Gastrocnemius medialis (tissue), 4 donors: ENCODE measurements around the gene APBB2. TPM values are rescaled to one million over a fixed set of nuclear protein-coding genes. Genes with fewer than 3 reads are reported as not detected.
A peak's percentile ranks its signal among the peaks of the same experiment; 100 is the strongest.

ENCODE experiments used
- ATAC-seq, 2 donors: fragments of 150-250 bp; one replicate each; pipeline ENCODE4 v1.9.1; 2016
- DNase-seq, 2 donors: peaks; one replicate each; pipeline ENCODE4 v3.0.0-alpha.2; 2019
- H3K27ac ChIP-seq, 4 donors: fragments of 200-600 bp; sonication (generic); 1 replicate in 1 of 4; 2 replicates in 3 of 4; pipeline ENCODE4 v1.5.1; 2016 to 2018; ENCODE audit warnings: mild to moderate bottlenecking in 2 of 4, moderate library complexity in 1 of 4
- H3K27me3 ChIP-seq, 3 donors: fragments of 200-600 bp; sonication (generic) in 2 of 3; 1 replicate in 1 of 3; 2 replicates in 2 of 3; pipeline versions ENCODE4 v1.5.1 to v1.6.0; 2016 to 2019; ENCODE audit warnings: mild to moderate bottlenecking in 1 of 3, moderate library complexity in 1 of 3
- H3K36me3 ChIP-seq, 2 donors: fragments of 200-600 bp; sonication (generic) in 1 of 2; one replicate each; pipeline ENCODE4 v1.5.1; 2017 to 2018
- H3K4me1 ChIP-seq, 2 donors: fragments of 200-600 bp; sonication (generic) in 1 of 2; one replicate each; pipeline ENCODE4 v1.5.1; 2016 to 2017; ENCODE audit warnings: mild to moderate bottlenecking in 2 of 2
- H3K4me3 ChIP-seq, 4 donors: fragments of 200-600 bp; sonication (generic) in 3 of 4; 1 replicate in 1 of 4; 2 replicates in 3 of 4; pipeline ENCODE4 v1.5.1; 2016 to 2019; ENCODE audit warnings: mild to moderate bottlenecking in 2 of 4
- H3K9me3 ChIP-seq, 3 donors: fragments of 200-600 bp; sonication (generic) in 2 of 3; 1 replicate in 1 of 3; 2 replicates in 2 of 3; pipeline ENCODE4 v1.5.1; 2016 to 2019
- POLR2A ChIP-seq, 2 donors: fragments of 450-650 bp; IDR thresholded peaks; one replicate each; pipeline ENCODE4 v1.6.1; 2017; ENCODE audit warnings: antibody characterized with exemption in 2 of 2, mild to moderate bottlenecking in 2 of 2, moderate library complexity in 2 of 2
- in situ Hi-C, 4 donors: fragments of 200-750 bp; cut with MboI; loops; one replicate each; pipeline versions ENCODE4 v1.15.0 to v1.8.0; 2017; ENCODE audit warnings: low sequenced_read_pairs in 4 of 4
- intact Hi-C: fragments of 100-400 bp; cut with DNase I; formaldehyde crosslinking; loops from one replicate; pipeline ENCODE4 v1.15.1; 2023; ENCODE audit warnings: low total_unique reads
- total RNA-seq, 4 donors: library from RNA; depleted of rRNA; stranded (reverse); fragments of >200 nt; gene quantifications; one replicate each; pipeline versions ENCODE4 v1.1.0 to v1.2.3, GENCODE V29; 2016
- TF ChIP-seq, protein P1 (sequence below), 5 experiments: fragments of 450-650 bp in 3 of 5; fragments of 200-600 bp in 2 of 5; sonication (generic) in 2 of 5; IDR thresholded peaks in 4 of 5; conservative IDR thresholded peaks in 1 of 5; 1 replicate in 4 of 5; 2 replicates in 1 of 5; pipeline ENCODE4 v1.5.1; 2016 to 2019; ENCODE audit warnings: antibody characterized with exemption in 5 of 5, mild to moderate bottlenecking in 3 of 5, moderate library complexity in 3 of 5

Gene APBB2
- total RNA-seq, 4 donors from 2014 or later: 14.3 to 20.5 (median 14.5) TPM

DNA sequence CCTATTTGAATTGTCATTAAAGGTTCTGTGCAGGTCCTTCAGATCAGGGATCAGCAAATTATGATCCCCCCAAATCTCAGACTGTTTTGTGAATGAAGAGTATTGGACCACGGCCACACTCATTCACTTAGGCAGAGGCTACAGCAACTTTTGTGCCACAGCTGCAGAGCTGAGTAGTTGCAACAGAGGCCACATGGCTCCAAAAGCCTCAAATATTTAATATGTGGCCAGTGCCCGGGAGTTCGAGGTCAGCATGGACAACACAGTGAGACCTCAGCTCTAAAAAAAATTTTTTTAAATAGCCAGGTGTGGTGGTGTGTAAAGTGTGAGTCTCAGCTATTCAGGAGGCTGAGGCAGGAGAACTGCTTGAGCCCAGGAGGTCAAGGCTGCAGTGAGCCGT lies 363.8 kb downstream of the APBB2 start:
- ATAC-seq (no peak), DNase-seq (no peak)
- no peaks in the 10 kb centered on the region for H3K36me3 ChIP-seq
- TF ChIP-seq POLR2A (IDR thresholded peaks at IDR 0.05): no peak
- TF ChIP-seq, protein P1, sequence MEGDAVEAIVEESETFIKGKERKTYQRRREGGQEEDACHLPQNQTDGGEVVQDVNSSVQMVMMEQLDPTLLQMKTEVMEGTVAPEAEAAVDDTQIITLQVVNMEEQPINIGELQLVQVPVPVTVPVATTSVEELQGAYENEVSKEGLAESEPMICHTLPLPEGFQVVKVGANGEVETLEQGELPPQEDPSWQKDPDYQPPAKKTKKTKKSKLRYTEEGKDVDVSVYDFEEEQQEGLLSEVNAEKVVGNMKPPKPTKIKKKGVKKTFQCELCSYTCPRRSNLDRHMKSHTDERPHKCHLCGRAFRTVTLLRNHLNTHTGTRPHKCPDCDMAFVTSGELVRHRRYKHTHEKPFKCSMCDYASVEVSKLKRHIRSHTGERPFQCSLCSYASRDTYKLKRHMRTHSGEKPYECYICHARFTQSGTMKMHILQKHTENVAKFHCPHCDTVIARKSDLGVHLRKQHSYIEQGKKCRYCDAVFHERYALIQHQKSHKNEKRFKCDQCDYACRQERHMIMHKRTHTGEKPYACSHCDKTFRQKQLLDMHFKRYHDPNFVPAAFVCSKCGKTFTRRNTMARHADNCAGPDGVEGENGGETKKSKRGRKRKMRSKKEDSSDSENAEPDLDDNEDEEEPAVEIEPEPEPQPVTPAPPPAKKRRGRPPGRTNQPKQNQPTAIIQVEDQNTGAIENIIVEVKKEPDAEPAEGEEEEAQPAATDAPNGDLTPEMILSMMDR (IDR thresholded peaks at IDR 0.05 in 4 of 5, conservative IDR thresholded peaks at IDR 0.05 in 1 of 5): no peak
- intact Hi-C loops: no loop called here
- in situ Hi-C loops: no loop called here
- H3K27ac ChIP-seq: no peak overlapping the region
- no peaks in the 10 kb centered on the region for H3K9me3 ChIP-seq
- H3K27me3 ChIP-seq: no peaks in the 10 kb centered on the region
- H3K4me3 ChIP-seq: no peak overlapping the region
- peaks cover 1 to 5% of the 10 kb centered on the region in 2 donors for H3K4me1 ChIP-seq

DNA sequence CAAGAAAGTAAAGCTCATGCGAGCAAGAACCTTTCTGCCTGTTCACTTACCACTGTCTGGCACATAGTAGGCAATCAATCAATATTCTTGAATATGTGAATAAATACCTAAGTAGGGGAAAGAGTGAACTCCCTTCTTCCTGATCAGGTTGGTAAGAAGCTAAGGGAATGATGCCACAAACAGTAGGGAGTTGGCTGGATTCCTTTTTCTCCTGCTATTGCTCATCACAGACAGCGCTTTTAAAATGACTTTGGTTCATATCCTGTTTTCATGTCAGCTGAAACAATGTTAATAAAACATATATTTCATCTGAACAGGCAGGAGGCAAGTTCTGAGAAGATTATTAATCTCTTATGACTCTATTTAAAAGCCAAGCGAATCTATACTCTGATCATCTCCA lies 365.4 kb downstream of the APBB2 start:
- H3K9me3 ChIP-seq: no peaks in the 10 kb centered on the region
- no peak overlapping the region for H3K4me3 ChIP-seq
- H3K27me3 ChIP-seq: no peaks in the 10 kb centered on the region
- DNase-seq (no peak), ATAC-seq (no peak)
- peaks cover 9 to 21% of the 10 kb centered on the region in 2 donors for H3K4me1 ChIP-seq
- no peak overlapping the region for H3K27ac ChIP-seq
- H3K36me3 ChIP-seq: no peaks in the 10 kb centered on the region
- in situ Hi-C loops: no loop called here
- TF ChIP-seq, protein P1 (IDR thresholded peaks at IDR 0.05 in 4 of 5, conservative IDR thresholded peaks at IDR 0.05 in 1 of 5): no peak
- intact Hi-C loops: no loop called here

- Histone ChIP-seq H3K4me3 (no peak overlapping the region), H3K9me3 (no peaks in the 10 kb centered on the region), H3K36me3 (no peaks in the 10 kb centered on the region), H3K4me1 (peaks cover 9 to 26% of the 10 kb centered on the region in 2 donors), H3K27me3 (no peaks in the 10 kb centered on the region), H3K27ac (no peak overlapping the region)
- DNase-seq: no peak
- intact Hi-C loops (no loop called here), in situ Hi-C loops (no loop called here)
- no peak for ATAC-seq
- no peak for TF ChIP-seq POLR2A (IDR thresholded peaks at IDR 0.05)
- TF ChIP-seq, protein P1 (IDR thresholded peaks at IDR 0.05 in 4 of 5, conservative IDR thresholded peaks at IDR 0.05 in 1 of 5): no peak
Measured at GRCh38 chr4:40848251-40848650, 366.1 kb downstream of the APBB2 start.

DNA sequence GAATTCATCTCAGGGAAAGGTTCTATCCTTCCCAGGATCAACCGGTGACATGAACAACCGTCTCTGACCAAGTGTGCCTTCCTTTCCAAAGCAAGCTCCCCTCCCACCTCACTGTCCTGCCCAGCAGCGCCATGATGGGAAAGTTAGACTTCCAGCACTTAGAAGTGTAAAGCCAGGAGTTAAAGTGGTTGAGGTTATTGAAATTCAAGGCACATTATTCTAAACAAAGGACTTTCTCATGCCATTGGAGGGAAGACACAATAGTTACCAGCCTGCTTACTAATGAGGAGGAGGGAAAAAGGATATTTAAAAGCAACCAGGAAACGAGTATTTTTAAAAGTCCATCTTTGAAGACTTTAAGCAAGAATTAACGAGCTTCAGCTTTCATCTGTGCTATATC lies 367.8 kb downstream of the APBB2 start:
- no peaks in the 10 kb centered on the region for H3K36me3 ChIP-seq
- H3K27me3 ChIP-seq: no peaks in the 10 kb centered on the region
- no peak overlapping the region for H3K4me3 ChIP-seq
- in situ Hi-C loops: no loop called here
- intact Hi-C loops: no loop called here
- TF ChIP-seq POLR2A (IDR thresholded peaks at IDR 0.05): no peak
- no peak overlapping the region for H3K27ac ChIP-seq
- no peak for DNase-seq
- ATAC-seq: no peak
- H3K9me3 ChIP-seq: no peaks in the 10 kb centered on the region
- H3K4me1 ChIP-seq: peaks cover 15 to 43% of the 10 kb centered on the region in 2 donors

DNA sequence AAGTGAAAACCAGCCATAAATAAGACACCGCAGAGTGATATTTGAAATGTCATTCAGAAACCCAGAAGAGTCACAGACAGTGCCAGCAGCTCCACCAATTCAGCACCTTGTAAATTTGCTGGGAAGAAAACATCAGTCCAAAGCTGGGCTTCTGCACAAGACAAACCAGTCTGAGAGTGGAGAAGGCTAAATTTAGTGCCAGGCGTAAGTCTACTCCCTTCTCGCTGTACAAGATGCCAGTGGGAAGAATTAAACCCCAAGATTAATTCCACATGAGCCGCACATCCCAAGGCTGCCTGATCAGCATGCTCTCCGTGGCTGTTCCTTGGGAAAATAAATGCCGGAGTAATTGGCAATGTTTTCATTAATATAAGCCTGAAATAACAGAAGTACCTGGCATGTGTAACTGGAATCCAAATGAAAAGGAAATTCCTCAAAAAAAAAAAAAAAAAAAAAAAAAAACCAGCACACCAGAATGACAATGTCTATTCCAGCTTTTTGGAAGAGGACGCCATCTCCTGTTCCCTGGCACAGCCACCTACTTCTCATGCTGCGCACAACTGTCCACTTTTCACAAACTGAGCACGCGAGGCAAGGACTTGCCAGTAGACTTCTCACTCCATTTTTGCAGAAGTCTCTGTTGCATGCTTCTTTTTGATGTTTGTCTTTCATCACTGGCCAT lies 369.0 kb downstream of the APBB2 start:
- no peak for DNase-seq

More for the DNA sequence above, 369.0 kb downstream of the APBB2 start:
- in situ Hi-C loops: no loop called here
- no peaks in the 10 kb centered on the region for H3K9me3 ChIP-seq
- no peaks in the 10 kb centered on the region for H3K27me3 ChIP-seq
- no peak for TF ChIP-seq POLR2A (IDR thresholded peaks at IDR 0.05)
- TF ChIP-seq, protein P1 (IDR thresholded peaks at IDR 0.05 in 4 of 5, conservative IDR thresholded peaks at IDR 0.05 in 1 of 5): no peak
- intact Hi-C loops: no loop called here
- H3K4me1 ChIP-seq: peaks cover 19 to 53% of the 10 kb centered on the region in 2 donors
- no peak overlapping the region for H3K4me3 ChIP-seq
- peak in 1 of 2 donors; percentile 37 for ATAC-seq
- peak overlapping the region in 3 of 4 donors; percentile 7 to 73 (median 56) for H3K27ac ChIP-seq
- H3K36me3 ChIP-seq: no peaks in the 10 kb centered on the region
